Suprapubic skin (tissue), 4 donors: ENCODE results near the gene ATP8B3. TPM values are rescaled to one million over a fixed set of nuclear protein-coding genes. Genes with fewer than 3 reads are reported as not detected.

Experiments
- DNase-seq, 2 donors: peaks; one replicate each; pipeline ENCODE4 v3.0.0-alpha.2; 2019; ENCODE audit warnings: low spot score in 2 of 2
- H3K27ac ChIP-seq: fragments of 200-600 bp; sonication (generic); one replicate; pipeline ENCODE4 v1.5.1; 2019
- H3K27me3 ChIP-seq: fragments of 200-600 bp; sonication (generic); one replicate; pipeline ENCODE4 v1.5.1; 2019
- H3K36me3 ChIP-seq: fragments of 200-600 bp; sonication (generic); one replicate; pipeline ENCODE4 v1.5.1; 2019
- H3K4me1 ChIP-seq: fragments of 200-600 bp; sonication (generic); one replicate; pipeline ENCODE4 v1.5.1; 2019
- H3K4me3 ChIP-seq: fragments of 200-600 bp; sonication (generic); one replicate; pipeline ENCODE4 v1.5.1; 2019; ENCODE audit warnings: mild to moderate bottlenecking
- H3K9me3 ChIP-seq: fragments of 200-600 bp; sonication (generic); one replicate; pipeline ENCODE4 v1.5.1; 2019
- EP300 ChIP-seq: sonication (generic); formaldehyde crosslinking; IDR thresholded peaks from one replicate; pipeline ENCODE4 v1.6.1; 2017; ENCODE audit warnings: antibody characterized with exemption
- POLR2A ChIP-seq, 2 donors: fragments of 450-650 bp; IDR thresholded peaks; one replicate each; pipeline ENCODE4 v1.6.1; 2017; ENCODE audit warnings: antibody characterized with exemption in 2 of 2, mild to moderate bottlenecking in 2 of 2, moderate library complexity in 2 of 2
- POLR2AphosphoS5 ChIP-seq, 3 donors: sonication (generic); formaldehyde crosslinking; IDR thresholded peaks; one replicate each; pipeline ENCODE4 v1.6.1; 2017; ENCODE audit warnings: antibody characterized with exemption in 3 of 3
- WGBS: methylation state at CpG from one replicate; pipeline ENCODE4 v1.1.5; 2018; 5-methylcytosine and 5-hydroxymethylcytosine counted together
- total RNA-seq, 4 donors: library from RNA; depleted of rRNA; stranded (reverse); fragments of >200 nt; gene quantifications; one replicate each; pipeline ENCODE4 v1.1.0, GENCODE V29; 2016
- TF ChIP-seq, protein P1 (sequence below), 2 donors: fragments of 200-600 bp in 1 of 2; fragments of 450-650 bp in 1 of 2; sonication (generic) in 1 of 2; IDR thresholded peaks; one replicate each; pipeline ENCODE4 v1.5.1; 2016 to 2019; ENCODE audit warnings: antibody characterized with exemption in 2 of 2, mild to moderate bottlenecking in 1 of 2, moderate library complexity in 1 of 2

ATP8B3 gene
- total RNA-seq, 4 donors from 2014 or later, result 1.5 to 3.8 (median 1.8) TPM

DNA sequence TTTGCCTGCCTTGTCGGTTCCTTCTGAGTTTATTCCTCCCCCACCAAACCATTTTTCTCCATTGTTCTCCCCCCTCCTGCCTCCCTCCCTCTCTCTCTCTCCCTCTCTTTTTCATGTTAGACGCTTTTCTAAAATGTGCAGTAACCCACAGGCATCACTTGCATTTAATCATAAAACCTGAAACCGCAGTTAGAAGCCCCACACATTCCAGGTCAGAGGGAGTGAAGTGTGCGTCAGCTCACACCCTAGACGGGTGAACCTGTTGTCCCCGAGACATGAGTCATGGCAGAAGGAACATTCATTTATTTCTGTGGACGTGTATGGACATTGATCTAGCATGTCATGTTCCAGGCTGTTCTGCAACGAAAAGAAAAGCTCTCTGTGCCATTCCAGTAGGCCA, 38.9 kb downstream of the ATP8B3 start:
- H3K4me3 ChIP-seq, result no peak overlapping the region
- 32% methylated on average over 8 of the region's 8 CpGs for WGBS
- no peaks in the 10 kb centered on the region for H3K36me3 ChIP-seq
- no peak for DNase-seq
- peaks cover 30% of the 10 kb centered on the region for H3K4me1 ChIP-seq
- TF ChIP-seq EP300, result no peak
- TF ChIP-seq POLR2AphosphoS5 (IDR thresholded peaks at IDR 0.05), result no peak
- no peak for TF ChIP-seq POLR2A (IDR thresholded peaks at IDR 0.05)
- TF ChIP-seq, protein P1, sequence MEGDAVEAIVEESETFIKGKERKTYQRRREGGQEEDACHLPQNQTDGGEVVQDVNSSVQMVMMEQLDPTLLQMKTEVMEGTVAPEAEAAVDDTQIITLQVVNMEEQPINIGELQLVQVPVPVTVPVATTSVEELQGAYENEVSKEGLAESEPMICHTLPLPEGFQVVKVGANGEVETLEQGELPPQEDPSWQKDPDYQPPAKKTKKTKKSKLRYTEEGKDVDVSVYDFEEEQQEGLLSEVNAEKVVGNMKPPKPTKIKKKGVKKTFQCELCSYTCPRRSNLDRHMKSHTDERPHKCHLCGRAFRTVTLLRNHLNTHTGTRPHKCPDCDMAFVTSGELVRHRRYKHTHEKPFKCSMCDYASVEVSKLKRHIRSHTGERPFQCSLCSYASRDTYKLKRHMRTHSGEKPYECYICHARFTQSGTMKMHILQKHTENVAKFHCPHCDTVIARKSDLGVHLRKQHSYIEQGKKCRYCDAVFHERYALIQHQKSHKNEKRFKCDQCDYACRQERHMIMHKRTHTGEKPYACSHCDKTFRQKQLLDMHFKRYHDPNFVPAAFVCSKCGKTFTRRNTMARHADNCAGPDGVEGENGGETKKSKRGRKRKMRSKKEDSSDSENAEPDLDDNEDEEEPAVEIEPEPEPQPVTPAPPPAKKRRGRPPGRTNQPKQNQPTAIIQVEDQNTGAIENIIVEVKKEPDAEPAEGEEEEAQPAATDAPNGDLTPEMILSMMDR (IDR thresholded peaks at IDR 0.05), result no peak
- peaks cover 90% of the 10 kb centered on the region for H3K27me3 ChIP-seq
- H3K27ac ChIP-seq, result no peak overlapping the region
- peaks cover 8% of the 10 kb centered on the region for H3K9me3 ChIP-seq

DNA sequence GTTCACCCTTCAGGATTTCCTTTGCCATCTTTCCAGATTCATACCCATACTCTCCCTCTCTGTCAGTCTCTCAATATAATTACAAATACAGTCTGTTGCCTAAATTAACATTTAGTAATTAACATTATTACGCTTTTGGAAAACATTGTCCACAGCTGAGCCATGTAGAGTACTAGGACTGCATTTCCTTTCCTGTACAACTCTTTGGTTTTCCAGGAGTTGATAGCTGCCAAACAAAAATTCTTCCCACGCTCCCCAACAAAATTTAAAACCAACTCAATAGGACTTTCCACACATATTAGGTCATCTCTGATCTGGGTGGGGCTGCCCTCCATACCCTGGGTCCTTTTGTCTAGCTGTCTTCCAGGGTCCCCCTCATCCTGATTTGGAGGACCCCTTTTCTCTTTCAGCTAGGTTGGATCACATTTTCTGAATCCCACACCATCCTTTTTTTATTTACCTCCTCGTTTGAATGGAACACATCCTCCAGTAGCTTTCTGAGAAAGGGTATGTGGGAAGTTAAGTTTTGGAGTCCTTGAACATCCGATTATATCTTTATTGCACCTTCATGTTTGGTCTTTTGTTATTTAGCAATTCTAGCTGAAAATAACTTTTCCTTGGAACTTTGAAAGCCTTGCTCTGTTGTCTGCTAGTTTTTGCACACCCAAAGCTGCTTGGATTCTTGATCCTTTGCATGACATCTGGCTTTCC, 41.1 kb downstream of the ATP8B3 start:
- peaks cover 8% of the 10 kb centered on the region for H3K9me3 ChIP-seq
- peaks cover 23% of the 10 kb centered on the region for H3K4me1 ChIP-seq
- H3K36me3 ChIP-seq, result no peaks in the 10 kb centered on the region
- DNase-seq, result no peak
- 95% methylated on average over 4 of the region's 4 CpGs for WGBS
- H3K27me3 ChIP-seq, result peaks cover 92% of the 10 kb centered on the region
- H3K4me3 ChIP-seq, result no peak overlapping the region
- no peak for TF ChIP-seq POLR2AphosphoS5 (IDR thresholded peaks at IDR 0.05)
- no peak overlapping the region for H3K27ac ChIP-seq

DNA sequence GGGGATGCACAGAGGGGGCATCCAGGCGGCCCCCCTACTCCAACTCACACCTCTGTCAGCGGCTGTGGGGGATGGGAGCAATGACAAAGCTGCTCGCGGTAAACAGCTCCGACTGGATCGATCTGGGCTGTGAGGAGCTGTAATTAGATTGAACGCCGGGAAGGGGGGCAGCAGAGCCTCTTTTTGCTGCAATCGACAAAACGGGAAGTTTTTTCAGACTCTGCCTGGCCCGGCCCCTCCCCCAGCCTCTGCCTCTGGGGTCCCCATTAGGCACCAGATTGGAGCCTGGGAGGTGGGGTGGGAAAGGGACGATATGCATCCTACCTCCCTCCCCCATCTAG, 42.5 kb downstream of the ATP8B3 start:
- TF ChIP-seq EP300, result no peak
- TF ChIP-seq POLR2AphosphoS5 (IDR thresholded peaks at IDR 0.05), result no peak
- TF ChIP-seq POLR2A (IDR thresholded peaks at IDR 0.05), result no peak
- TF ChIP-seq, protein P1 (IDR thresholded peaks at IDR 0.05), result no peak
- 9% methylated on average over 10 of the region's 12 CpGs for WGBS
- peaks cover 12% of the 10 kb centered on the region for H3K4me1 ChIP-seq
- H3K27me3 ChIP-seq, result peaks cover 92% of the 10 kb centered on the region
- no peak overlapping the region for H3K4me3 ChIP-seq
- peaks cover 5% of the 10 kb centered on the region for H3K9me3 ChIP-seq
- H3K36me3 ChIP-seq, result no peaks in the 10 kb centered on the region
- H3K27ac ChIP-seq, result no peak overlapping the region
- no peak for DNase-seq

DNA sequence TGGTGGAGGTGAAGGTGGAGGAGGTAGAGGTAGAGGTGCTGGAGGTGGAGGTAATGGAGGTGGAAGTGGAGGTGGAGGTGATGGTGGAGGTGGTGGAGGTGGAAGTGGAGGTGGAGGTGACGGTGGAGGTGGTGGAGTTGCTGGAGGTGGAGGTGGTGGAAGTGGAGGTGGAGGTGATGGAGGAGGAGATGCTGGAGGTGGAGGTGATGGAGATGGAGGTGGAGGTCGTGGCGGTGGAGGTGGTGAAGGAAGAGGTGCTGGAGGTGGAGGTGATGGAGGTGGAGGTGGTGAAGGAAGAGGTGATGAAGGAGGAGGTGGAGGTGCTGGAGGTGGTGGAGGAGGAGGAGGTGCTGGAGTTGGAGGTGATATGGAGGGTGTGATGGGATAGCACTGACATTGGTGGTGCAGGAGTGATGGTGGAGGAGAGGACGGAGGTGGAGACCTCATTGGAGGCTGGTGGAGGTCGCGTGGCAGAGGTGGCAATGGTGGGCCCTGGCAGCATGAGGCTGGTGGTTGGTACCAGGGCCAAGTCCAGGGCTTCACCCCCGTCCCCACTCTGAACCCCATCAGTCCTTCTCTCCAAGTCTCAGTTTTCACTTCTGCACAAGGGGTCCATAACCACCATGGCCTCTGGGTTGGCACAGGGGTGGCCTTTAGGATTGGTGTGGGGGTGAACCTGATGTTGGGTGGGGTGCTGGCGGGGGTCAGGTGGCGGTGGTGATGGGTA, 43.0 kb downstream of the ATP8B3 start:
- TF ChIP-seq EP300 (no peak), POLR2AphosphoS5 (IDR thresholded peaks at IDR 0.05) (no peak), POLR2A (IDR thresholded peaks at IDR 0.05) (no peak)
- TF ChIP-seq, protein P1 (IDR thresholded peaks at IDR 0.05), result no peak
- Histone ChIP-seq H3K4me3 (no peak overlapping the region), H3K36me3 (no peaks in the 10 kb centered on the region), H3K9me3 (peaks cover 5% of the 10 kb centered on the region), H3K27ac (no peak overlapping the region), H3K27me3 (peaks cover 92% of the 10 kb centered on the region), H3K4me1 (peaks cover 7% of the 10 kb centered on the region)
- no peak for DNase-seq
- WGBS, result 82% methylated on average over 8 of the region's 9 CpGs

DNA sequence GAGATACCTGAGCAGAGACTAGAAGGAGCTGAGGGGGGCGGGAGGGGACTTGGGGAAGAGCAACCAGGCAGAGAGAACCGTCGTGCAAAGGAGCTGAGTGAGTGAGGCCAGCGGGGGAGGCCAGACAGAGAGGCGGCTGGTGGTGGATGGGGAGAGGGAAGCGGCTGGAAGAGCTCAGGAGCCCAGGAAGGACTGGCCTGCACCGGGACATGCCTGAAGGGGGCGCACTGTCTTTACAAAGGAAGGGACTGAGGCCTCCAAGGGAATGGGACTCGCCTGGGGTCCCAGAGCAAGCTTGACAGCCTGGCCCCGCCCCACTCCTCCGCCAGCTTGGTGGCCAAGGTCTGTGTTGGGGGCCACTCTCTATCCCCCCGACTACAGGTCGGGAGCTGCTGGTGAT, 43.8 kb downstream of the ATP8B3 start:
- TF ChIP-seq POLR2AphosphoS5 (IDR thresholded peaks at IDR 0.05) (no peak), POLR2A (IDR thresholded peaks at IDR 0.05) (no peak), EP300 (no peak)
- TF ChIP-seq, protein P1 (IDR thresholded peaks at IDR 0.05), result no peak
- no peak for DNase-seq
- WGBS, result 18% methylated on average over 13 of the region's 13 CpGs
- Histone ChIP-seq H3K36me3 (no peaks in the 10 kb centered on the region), H3K4me1 (no peaks in the 10 kb centered on the region), H3K27me3 (peaks cover 92% of the 10 kb centered on the region), H3K4me3 (no peak overlapping the region), H3K27ac (no peak overlapping the region), H3K9me3 (peaks cover 5% of the 10 kb centered on the region)
